BE2C (cell line): ENCODE data around the gene SPATA9.

Source experiments
- DNase-seq: peaks from one replicate; pipeline ENCODE4 v3.0.0-alpha.2; 2020
- H3K27me3 ChIP-seq: fragments of 250-450 bp; sonication (Bioruptor Pico); 2 replicates; pipeline ENCODE4 v1.5.1; 2020; ENCODE audit warnings: mild to moderate bottlenecking
- H3K36me3 ChIP-seq: fragments of 250-450 bp; sonication (Bioruptor Pico); 2 replicates; pipeline ENCODE4 v1.5.1; 2020; ENCODE audit warnings: mild to moderate bottlenecking
- H3K4me1 ChIP-seq: fragments of 250-450 bp; sonication (Bioruptor Pico); 2 replicates; pipeline ENCODE4 v1.5.1; 2020
- H3K4me3 ChIP-seq: 2 replicates; pipeline ENCODE4 v1.5.1; 2011; ENCODE audit warnings: low read depth, low read length
- H3K9me3 ChIP-seq: fragments of 250-450 bp; sonication (Bioruptor Pico); 2 replicates; pipeline ENCODE4 v1.5.1; 2020
- TF ChIP-seq, protein P1 (sequence below): IDR thresholded peaks from 2 replicates; pipeline ENCODE4 v1.5.1; 2012; ENCODE audit warnings: mild to moderate bottlenecking, low read depth, low read length

Gene SPATA9

DNA sequence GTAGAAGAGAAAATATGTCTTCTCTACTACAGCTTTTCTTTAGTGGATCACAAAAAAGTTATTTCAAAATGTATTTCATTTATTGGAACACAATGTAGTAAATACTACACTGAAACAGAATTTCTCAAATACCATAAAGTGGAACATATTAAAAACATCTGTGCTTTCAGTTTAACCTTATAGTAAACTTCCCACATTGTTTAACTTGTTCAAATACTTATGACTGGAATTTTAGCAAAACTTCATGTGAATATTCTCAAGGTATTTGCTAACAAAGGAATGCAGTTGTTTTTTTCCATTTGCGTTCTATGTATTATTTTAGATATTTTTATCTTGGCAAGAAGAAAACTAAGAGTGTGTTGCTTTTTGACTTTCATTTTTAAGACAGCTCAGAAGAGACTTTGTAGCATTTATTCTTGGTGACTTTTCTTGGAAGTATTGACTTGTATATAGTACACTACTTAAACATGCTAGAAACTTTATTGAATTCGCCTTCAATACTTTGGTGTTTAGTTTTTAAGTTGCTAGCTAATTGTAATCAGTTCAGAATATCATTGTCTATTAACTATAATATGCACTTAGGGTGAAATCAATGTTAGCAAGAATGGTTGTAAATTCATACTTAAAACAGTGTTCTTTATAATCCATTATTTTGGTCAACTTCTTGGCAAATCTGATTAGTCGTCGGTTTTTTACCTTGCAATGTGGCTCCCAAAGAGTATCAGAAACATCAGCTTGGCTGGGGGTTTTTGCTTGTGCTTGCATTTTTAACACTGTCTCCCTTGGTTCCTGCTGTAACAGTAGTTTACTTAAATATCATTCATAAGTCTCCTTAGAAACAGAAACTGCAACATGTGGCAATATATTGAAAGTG is 43.4 kb upstream of the SPATA9 start:
- TF ChIP-seq, protein P1, sequence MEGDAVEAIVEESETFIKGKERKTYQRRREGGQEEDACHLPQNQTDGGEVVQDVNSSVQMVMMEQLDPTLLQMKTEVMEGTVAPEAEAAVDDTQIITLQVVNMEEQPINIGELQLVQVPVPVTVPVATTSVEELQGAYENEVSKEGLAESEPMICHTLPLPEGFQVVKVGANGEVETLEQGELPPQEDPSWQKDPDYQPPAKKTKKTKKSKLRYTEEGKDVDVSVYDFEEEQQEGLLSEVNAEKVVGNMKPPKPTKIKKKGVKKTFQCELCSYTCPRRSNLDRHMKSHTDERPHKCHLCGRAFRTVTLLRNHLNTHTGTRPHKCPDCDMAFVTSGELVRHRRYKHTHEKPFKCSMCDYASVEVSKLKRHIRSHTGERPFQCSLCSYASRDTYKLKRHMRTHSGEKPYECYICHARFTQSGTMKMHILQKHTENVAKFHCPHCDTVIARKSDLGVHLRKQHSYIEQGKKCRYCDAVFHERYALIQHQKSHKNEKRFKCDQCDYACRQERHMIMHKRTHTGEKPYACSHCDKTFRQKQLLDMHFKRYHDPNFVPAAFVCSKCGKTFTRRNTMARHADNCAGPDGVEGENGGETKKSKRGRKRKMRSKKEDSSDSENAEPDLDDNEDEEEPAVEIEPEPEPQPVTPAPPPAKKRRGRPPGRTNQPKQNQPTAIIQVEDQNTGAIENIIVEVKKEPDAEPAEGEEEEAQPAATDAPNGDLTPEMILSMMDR, result no peak
- H3K27me3 ChIP-seq, result no peaks in the 10 kb centered on the region
- peaks cover 33% of the 10 kb centered on the region for H3K4me1 ChIP-seq
- H3K36me3 ChIP-seq, result no peaks in the 10 kb centered on the region
- no peak for DNase-seq
- H3K4me3 ChIP-seq, result no peak overlapping the region
- H3K9me3 ChIP-seq, result no peaks in the 10 kb centered on the region

DNA sequence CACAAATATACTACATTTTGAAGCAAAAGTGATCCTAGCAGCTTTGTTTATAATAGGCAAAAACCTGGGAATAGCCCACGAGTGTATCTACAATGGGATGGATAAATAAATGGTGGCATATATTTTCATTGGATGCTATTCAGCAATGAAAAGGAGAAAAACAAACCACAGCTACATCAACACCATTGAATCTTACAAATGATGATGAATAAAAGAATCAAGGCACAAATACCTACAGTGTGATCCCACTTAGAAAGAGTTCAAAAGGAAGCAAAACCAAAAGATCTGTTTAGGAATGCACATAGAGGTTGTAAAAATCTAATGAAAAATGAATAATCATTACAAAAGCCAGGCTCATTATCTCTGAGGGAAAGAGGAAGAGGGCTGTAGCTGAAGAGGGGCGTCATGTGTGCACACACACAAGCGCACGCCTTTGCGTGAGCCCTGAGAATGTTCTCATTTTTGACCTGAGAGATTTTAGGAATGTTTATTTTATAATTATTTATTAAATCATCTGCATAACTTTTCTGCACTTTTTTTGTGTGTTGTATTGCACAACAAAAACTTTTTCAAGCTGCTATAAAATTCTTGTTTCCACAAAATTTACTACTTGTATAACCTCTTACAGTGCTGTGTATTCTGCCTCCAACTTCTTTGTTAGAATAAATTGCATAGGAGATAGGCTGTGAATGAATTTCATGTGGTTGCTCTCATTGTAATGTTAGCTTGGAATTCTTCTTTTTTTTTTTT is 42.5 kb upstream of the SPATA9 start:
- no peak overlapping the region for H3K4me3 ChIP-seq
- H3K9me3 ChIP-seq, result no peaks in the 10 kb centered on the region
- peaks cover 34% of the 10 kb centered on the region for H3K4me1 ChIP-seq
- DNase-seq, result no peak
- TF ChIP-seq, protein P1, result no peak
- H3K27me3 ChIP-seq, result no peaks in the 10 kb centered on the region
- H3K36me3 ChIP-seq, result no peaks in the 10 kb centered on the region

DNA sequence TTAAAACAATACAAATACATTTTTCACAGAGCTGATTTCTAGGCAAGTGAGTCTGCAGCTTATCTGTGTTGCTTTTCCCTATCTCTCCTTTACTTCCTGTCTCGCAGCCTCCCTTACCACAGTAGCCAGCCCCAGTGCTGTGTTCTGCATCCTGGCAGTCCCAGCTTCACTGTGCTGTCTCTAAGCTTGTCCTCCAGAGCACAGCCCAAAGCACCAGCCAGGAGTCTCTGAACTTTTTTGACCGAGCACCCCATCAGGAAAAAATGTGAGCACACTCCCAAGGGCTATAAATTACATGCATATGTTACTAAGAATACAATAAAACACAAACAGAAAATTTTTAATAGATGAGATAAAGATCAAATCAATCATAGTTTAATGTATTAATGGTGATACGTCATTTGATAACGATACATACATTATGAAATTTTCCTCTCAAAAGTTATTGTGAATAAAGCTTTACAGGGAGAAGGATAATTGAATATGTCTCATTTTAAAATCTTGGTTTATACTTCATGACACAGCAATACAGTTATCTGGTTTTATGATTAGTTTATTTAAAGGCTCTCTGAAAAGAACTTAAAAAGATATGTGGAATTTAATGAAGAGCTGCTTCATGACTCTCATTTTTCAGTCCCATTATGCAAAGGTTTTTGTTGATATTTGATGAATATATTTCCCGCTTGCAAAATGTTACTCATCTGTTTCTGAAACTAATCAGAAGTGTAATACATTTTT is 41.0 kb upstream of the SPATA9 start:
- Histone ChIP-seq H3K27me3 (no peaks in the 10 kb centered on the region), H3K36me3 (no peaks in the 10 kb centered on the region), H3K4me1 (peaks cover 36% of the 10 kb centered on the region), H3K4me3 (no peak overlapping the region), H3K9me3 (no peaks in the 10 kb centered on the region)
- DNase-seq, result peak; percentile 79
- TF ChIP-seq, protein P1, result no peak

DNA sequence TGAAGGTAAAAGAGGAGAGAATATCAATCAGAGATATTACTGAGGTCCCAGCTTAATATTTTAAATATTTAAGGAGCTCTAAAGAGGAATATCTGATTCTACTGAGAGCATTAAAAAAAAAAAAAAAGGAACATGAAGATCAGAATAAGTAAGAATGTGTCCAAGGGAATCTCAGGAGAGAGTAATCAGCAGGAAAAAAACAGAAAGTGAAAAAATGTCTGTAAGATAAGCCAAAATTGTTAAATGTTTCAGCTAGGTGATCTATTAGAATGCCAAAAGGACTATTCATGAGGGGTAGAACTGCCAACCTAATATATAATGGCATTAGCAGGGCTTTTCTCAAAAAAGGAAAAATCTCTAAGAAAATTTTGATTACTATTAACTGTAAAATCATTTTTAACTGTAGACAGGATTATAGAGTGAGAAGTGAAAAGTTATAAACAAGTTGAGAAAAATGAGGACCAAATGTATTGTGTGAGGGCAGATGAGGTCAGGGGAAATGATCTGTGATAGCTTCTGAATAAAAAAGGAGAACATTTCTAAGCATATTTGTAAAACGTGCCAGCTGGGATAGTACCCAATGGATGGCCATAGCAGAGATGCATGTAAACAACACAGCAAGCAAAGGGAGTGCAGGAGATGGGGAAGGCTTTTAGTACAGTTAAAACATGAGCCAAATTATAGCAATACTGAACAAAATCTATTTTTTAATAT is 38.9 kb upstream of the SPATA9 start:
- TF ChIP-seq, protein P1, result no peak
- Histone ChIP-seq H3K4me3 (no peak overlapping the region), H3K27me3 (no peaks in the 10 kb centered on the region), H3K4me1 (peaks cover 18% of the 10 kb centered on the region), H3K9me3 (no peaks in the 10 kb centered on the region), H3K36me3 (no peaks in the 10 kb centered on the region)
- DNase-seq, result no peak

DNA sequence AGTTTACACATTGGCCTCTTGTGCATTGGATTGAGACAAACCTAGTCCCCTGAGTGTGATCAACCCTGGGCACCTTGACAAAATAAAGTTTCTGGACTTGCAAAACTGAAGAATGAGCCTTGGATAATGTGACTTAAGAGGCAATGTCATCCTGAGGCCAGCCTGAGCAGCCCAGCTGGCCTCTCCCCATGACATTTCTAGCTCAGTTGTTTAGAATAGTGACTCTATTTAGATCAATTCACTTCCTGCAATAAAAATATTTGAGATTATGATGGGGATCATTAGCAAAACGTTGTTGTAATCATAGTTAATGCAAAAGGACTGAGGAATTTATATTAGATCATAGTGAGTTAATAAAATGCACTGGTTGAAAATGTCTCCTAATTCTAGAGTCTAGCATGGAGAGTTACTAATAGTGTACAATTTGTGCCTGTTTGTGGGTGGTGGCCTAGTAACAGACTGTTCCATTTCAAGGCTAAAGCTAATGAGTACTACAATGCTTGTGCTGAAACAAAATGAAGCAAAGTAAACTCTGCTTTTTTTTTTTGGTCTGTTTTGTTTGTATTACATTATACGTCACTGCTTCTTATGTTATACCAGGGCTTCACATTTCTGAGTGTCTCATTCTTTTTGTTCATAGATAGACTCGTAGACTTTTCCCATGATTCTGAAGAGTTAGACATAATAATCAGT is 37.4 kb upstream of the SPATA9 start:
- Histone ChIP-seq H3K4me1 (peaks cover 14% of the 10 kb centered on the region), H3K27me3 (no peaks in the 10 kb centered on the region), H3K9me3 (no peaks in the 10 kb centered on the region), H3K4me3 (no peak overlapping the region), H3K36me3 (no peaks in the 10 kb centered on the region)
- TF ChIP-seq, protein P1, result no peak
- DNase-seq, result no peak
